ENCODE measurements around the gene RTN4RL2. TPM values are rescaled to one million over a fixed set of nuclear protein-coding genes. Genes with fewer than 3 reads are reported as not detected.

Gene RTN4RL2
- total RNA-seq, 2 experiments from 2014 or later: 0.35 to 0.50 TPM

DNA sequence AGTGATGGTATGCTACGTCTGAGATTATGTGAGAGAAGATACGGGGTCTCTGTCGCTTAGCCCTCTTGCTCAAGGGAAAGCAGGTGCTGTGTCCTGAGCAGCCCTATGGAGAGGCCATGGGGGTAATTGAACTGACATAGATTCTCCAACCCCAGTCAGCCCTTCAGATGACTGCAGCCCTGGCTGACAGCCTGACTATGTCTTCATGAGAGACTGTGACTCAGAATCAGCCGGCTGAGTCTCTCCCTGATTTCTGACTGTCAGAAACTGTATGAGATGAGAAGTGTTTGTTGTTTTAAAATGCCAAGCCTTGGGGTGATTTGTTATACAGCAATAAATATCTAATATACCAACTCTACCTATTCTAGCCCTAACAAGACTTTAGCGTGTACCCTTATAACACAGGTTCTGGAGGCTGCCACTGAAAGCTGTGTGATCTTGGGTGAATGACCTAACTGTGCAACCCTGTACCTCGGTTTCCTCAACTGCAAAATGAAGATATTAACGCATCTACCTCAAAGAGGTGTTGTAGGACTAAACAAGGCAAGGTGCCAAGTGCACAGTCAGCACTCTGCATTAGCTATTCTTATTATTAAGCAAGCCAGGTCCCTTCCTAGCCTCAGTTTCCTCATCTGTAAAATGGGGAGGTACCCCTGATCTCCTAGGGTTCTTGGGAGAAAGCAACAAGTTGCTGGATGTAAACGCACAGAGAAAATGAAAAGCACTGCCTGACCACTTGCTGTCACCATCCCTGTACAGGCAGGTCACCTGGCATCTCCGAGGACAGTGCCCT is 30.3 kb downstream of the RTN4RL2 start:
- H3K36me3 Mint-ChIP-seq (ENCODE audit: low read depth): peaks cover 16% of the 10 kb centered on the region
- no peaks in the 10 kb centered on the region for H3K9me3 Mint-ChIP-seq
- no peak overlapping the region for H3K4me3 Mint-ChIP-seq
- CTCF ChIA-PET: interaction anchor here (0.9 to 8.0 kb wide), 11 partner anchors 12 to 310 kb away, joined by 3 to 296 read pairs (median 6); partner anchors contain the start of genes SLC43A1 and TIMM10
- H3K27ac Mint-ChIP-seq: no peak overlapping the region
- peaks cover 12% of the 10 kb centered on the region for H3K4me1 Mint-ChIP-seq
- no peak for DNase-seq
- POLR2A ChIA-PET: interaction anchor here (1.2 to 1.7 kb wide), 2 partner anchors 30 to 37 kb away, joined by 3 read pairs; no protein-coding TSS in a partner anchor
- no peaks in the 10 kb centered on the region for H3K27me3 Mint-ChIP-seq

DNA sequence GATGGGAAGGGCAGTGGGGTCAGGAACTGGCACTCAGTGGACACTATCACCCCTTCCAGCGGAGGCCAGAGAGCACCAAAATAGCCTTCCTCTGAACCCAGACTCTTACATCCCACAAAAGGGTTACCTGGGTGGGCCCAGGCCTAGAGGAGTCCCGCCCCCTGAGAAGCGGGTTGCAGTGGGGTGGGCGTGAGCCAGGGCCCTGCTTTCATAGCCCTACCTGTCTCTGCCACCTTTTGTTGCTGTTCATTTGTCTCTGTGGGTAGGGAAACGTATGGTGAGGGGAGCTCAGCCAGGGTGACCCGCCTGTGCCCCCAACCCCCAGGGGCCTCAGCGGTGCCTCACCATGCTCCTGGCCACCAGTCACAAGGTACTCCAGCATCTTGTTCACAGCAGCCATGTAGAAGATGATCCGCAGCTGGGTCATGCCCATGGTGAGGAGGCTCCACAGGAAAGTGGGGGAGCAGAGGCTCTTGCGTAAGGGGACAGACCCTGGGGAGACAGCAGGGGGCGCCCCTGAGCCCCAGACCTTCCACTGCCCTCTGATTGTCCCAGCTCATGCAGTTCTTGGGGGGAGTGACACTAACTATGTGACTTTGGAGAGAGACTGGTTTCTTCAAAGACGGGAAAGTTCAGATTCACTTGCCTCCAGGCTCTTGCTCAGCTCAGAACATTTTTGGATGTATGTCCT is 31.2 kb downstream of the RTN4RL2 start:
- peak; percentile 69 for DNase-seq
- POLR2A ChIA-PET: interaction anchor here (1.2 to 4.7 kb wide), 3 partner anchors 24 to 36 kb away, joined by 3 to 30 read pairs (median 3); partner anchors contain the start of gene SLC43A1
- Mint-ChIP-seq H3K27ac (no peak overlapping the region), H3K36me3 (ENCODE audit: low read depth) (peaks cover 13% of the 10 kb centered on the region), H3K27me3 (no peaks in the 10 kb centered on the region), H3K4me3 (no peak overlapping the region), H3K4me1 (peaks cover 12% of the 10 kb centered on the region), H3K9me3 (no peaks in the 10 kb centered on the region)
- CTCF ChIA-PET: interaction anchor here (0.6 to 8.0 kb wide), 15 partner anchors 11 to 309 kb away, joined by 3 to 296 read pairs (median 6); partner anchors contain the start of genes SLC43A1 and TIMM10

DNA sequence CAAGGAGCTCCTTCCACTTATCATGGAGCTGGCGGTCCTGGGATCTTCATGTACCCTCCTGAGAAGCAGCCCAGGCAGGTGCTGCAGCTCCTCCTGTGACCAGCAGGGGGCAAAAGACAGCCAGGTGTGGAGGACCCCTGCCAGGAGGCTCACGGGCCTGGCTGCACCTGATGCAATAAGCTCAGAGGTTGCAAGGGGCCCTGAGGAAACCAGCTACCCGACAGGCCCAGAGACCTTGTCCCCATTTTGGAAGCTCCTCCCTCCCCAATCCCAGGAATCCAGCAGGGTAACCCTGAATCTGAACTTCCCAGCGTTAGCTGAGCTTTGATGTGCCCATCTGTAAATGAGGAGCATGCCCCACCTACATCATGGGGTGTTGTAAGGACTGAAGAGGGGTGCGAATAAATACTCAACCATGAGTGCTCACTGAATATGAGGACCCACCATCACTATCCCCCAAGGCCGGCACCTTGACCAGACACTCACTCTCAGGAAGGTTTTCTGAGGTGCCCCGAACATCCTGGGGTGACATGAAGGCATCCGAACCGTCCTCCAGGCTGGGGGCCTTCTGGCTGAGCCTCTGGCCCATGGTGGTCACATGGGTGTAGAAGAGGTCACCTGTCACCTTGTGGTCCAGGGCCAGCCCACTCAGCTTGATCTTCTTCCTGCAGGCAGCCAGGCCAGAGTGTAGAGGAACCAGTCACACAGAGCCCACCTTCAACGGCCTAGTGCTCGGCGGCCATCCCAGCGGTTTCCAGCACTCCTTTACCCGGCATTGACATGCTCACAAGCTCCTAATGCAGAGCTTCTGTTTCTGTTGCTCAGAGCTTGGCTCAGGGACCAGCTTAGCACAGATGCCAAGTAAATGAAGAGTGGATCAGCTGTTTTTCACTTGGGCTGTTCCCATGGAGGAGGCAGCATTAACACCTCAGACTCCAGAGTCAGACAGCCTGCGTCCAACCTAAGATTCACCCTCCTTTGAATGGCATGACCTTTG is 33.5 kb downstream of the RTN4RL2 start:
- ChIA-PET CTCF (interaction anchor here (0.7 to 8.0 kb wide), 52 partner anchors 8 to 325 kb away, joined by 3 to 296 read pairs (median 4); partner anchors contain the start of genes RTN4RL2, SLC43A1, TIMM10 and UBE2L6), POLR2A (interaction anchor here (0.9 to 4.7 kb wide), 4 partner anchors 8 to 37 kb away, joined by 3 to 30 read pairs (median 10); partner anchors contain the start of genes SLC43A1 and TIMM10)
- Mint-ChIP-seq H3K36me3 (ENCODE audit: low read depth) (peaks cover 24% of the 10 kb centered on the region), H3K27me3 (no peaks in the 10 kb centered on the region), H3K27ac (peak overlapping the region; percentile 73), H3K4me1 (peaks cover 12% of the 10 kb centered on the region), H3K4me3 (no peak overlapping the region), H3K9me3 (no peaks in the 10 kb centered on the region)
- DNase-seq: peak; percentile 76

DNA sequence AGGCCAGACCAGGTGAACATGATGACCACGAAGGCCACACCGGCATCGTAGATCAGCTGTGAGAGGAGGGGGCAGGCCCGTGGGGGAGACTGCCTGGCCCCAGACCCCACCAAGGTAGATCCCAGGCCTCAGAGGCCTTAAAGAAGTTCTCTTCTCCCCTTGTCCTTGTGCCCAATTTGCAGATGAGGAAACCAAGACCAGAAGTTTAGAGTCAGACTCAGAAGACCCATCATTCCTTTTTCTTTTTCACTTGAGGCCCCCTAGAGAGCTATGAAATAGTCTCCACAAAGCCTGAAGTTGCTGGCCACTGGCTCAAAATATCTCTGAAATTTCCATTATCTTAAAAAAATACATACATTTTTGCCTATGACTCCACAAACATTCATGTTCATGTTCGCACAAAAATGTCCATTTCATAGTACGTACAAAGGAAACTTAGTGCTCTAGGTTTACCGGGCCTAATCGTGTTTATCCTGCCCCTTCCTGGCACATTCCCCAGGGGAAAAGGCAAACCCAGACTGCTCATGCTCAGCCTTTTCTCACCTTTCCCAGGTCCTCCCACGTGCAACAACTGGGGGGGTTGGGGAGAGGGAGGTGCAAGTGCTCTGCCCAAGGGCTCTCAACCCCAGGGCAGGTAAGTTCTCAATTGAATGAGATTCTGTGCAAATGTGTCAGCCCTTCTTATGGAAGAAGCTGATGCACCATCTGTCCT is 35.9 kb downstream of the RTN4RL2 start:
- DNase-seq: no peak
- POLR2A ChIA-PET: interaction anchor here (1.2 to 4.7 kb wide), 2 partner anchors 19 to 30 kb away, joined by 3 to 30 read pairs; partner anchors contain the start of gene SLC43A1
- Mint-ChIP-seq H3K36me3 (ENCODE audit: low read depth) (peaks cover 30% of the 10 kb centered on the region), H3K27me3 (no peaks in the 10 kb centered on the region), H3K4me3 (no peak overlapping the region), H3K9me3 (no peaks in the 10 kb centered on the region), H3K4me1 (peaks cover 16% of the 10 kb centered on the region), H3K27ac (no peak overlapping the region)
- CTCF ChIA-PET: interaction anchor here (1.2 to 8.0 kb wide), 2 partner anchors 21 to 31 kb away, joined by 7 to 296 read pairs; partner anchors contain the start of gene TIMM10

DNA sequence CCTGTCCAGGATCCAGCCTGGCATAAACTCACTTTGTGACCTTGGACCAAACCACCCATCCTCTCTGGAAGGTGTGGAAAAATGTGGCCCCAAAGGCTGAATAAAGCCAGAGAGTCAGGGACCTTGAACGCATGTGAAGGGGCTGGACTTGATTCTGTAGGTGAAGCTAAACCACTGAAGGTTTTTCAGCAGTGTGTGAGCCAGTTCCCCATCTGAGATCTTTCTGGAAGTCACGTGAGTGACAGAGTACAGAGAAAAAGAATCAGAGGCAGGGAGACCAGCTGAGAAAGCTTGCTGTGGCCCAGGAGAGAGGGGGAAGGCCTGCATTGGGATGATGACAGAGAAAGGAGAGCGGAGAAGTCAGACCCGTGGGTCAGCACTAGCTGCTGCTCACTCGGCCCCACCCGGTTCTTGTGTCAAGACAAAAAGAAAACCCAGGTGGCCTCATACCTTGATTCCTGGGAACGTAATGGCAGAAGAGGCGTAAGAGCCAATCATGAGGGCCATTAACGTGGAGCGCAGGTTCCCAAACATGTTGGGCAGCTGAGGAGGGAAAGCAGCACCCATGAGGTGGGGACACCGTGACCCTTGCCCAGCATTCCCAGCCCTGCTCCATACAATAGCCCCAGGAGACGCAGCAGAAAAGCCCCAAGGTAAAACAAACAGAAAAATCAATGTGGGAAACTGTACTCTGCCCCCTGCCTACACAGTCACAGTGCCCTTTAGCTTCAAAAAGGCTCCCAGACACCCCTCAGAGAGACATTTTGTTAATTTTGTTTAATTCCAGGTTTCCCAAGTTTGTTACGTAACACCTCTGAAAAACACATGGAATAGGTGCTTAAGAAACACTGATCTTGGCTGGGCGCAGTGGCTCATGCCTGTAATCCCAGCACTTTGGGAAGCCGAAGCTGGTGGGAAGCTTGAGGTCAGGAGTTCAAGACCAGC is 37.2 kb downstream of the RTN4RL2 start:
- Mint-ChIP-seq H3K4me1 (peaks cover 16% of the 10 kb centered on the region), H3K27me3 (no peaks in the 10 kb centered on the region), H3K36me3 (ENCODE audit: low read depth) (peaks cover 30% of the 10 kb centered on the region), H3K4me3 (no peak overlapping the region), H3K9me3 (no peaks in the 10 kb centered on the region), H3K27ac (no peak overlapping the region)
- ChIA-PET CTCF (interaction anchor here (1.2 to 8.0 kb wide), 3 partner anchors 19 to 41 kb away, joined by 4 to 296 read pairs (median 7); partner anchors contain the start of gene TIMM10), POLR2A (interaction anchor here (0.7 to 1.2 kb wide), 2 partner anchors 17 to 29 kb away, joined by 3 read pairs; no protein-coding TSS in a partner anchor)
- no peak for DNase-seq

DNA sequence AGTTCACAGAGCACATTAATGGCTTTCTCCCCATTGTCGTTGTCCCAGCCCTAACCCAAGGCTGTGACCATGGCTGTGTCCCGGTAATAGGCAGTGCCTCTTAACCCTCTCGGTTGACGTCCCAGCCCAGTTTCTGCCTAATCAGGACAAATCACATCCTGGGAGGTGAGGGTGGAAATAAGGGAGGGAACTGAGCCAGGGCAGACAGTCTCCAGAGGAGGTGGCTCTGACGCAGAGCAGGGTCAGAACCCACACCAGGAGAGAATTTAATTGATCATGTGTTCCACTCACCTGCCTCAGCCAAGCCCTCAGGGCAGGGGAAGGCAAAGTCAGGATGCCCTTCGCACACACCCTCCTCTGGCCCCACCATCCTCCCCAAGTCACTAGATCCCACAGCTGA is 38.2 kb downstream of the RTN4RL2 start:
- no peaks in the 10 kb centered on the region for H3K9me3 Mint-ChIP-seq
- ChIA-PET POLR2A (no interaction called here), CTCF (interaction anchor here (1.3 kb wide), 1 partner anchor 42 kb away, joined by 4 read pairs; no protein-coding TSS in a partner anchor)
- H3K27me3 Mint-ChIP-seq: no peaks in the 10 kb centered on the region
- no peak for DNase-seq
- H3K27ac Mint-ChIP-seq: no peak overlapping the region
- H3K4me1 Mint-ChIP-seq: peaks cover 10% of the 10 kb centered on the region
- peaks cover 28% of the 10 kb centered on the region for H3K36me3 Mint-ChIP-seq (ENCODE audit: low read depth)
- no peak overlapping the region for H3K4me3 Mint-ChIP-seq

DNA sequence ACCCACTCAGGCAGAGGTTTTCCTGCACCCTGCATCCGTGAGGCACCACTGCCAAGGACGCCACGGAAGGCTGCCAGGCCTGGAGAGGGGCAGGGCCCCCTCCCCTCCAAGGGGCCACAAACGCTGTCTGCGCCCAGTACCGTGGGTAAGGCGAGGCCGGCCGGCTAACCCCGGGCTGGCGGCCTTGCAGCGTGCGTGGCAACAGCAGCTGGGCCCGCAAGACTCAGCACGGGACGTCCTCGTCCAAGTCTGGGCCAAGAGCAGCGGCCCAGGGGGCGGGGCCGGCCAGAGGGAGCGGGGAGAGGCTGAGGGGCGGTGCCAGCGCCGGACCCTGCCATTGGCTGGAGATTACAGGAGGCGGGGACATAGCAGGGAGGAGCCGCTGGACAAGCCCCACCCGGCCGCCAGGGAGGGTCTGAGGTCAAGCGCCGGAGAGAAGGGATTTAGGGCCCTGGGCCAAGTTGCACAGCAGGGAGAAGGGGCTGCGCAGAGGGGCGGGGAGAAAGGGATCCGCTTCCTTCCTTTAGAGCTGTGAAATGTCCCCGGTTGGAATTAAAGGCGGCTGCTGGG is 39.2 kb downstream of the RTN4RL2 start:
- no peak overlapping the region for H3K27ac Mint-ChIP-seq
- no peaks in the 10 kb centered on the region for H3K27me3 Mint-ChIP-seq
- POLR2A ChIA-PET: no interaction called here
- no peak for DNase-seq
- no peaks in the 10 kb centered on the region for H3K9me3 Mint-ChIP-seq
- H3K4me3 Mint-ChIP-seq: no peak overlapping the region
- peaks cover 24% of the 10 kb centered on the region for H3K36me3 Mint-ChIP-seq (ENCODE audit: low read depth)
- peaks cover 4% of the 10 kb centered on the region for H3K4me1 Mint-ChIP-seq
- CTCF ChIA-PET: no interaction called here

DNA sequence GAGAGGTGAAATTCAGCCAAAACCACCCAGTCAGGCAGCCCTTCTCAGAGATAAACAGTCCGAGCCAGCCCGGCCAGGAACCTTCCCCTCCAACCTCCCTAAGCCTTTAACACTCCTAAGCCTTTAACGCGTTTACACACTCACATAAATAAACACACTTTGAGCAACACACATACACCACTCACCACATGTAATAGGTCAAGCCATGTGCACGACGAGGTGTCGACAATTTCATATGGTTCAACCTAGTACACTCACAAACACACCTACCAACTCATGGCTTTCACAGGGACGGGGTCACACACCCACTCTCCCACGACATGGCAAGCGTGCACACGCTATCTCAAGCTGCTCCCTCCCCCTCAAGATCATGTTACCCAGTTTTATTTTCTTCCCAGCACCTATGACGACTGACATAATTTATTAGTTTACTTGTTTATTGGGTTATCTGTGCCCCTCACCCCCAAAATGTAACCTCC is 39.7 kb downstream of the RTN4RL2 start:
- Mint-ChIP-seq H3K27ac (no peak overlapping the region), H3K9me3 (no peaks in the 10 kb centered on the region), H3K27me3 (no peaks in the 10 kb centered on the region), H3K36me3 (ENCODE audit: low read depth) (peaks cover 28% of the 10 kb centered on the region), H3K4me3 (no peak overlapping the region), H3K4me1 (peaks cover 4% of the 10 kb centered on the region)
- CTCF ChIA-PET: no interaction called here
- POLR2A ChIA-PET: no interaction called here
- no peak for DNase-seq

DNA sequence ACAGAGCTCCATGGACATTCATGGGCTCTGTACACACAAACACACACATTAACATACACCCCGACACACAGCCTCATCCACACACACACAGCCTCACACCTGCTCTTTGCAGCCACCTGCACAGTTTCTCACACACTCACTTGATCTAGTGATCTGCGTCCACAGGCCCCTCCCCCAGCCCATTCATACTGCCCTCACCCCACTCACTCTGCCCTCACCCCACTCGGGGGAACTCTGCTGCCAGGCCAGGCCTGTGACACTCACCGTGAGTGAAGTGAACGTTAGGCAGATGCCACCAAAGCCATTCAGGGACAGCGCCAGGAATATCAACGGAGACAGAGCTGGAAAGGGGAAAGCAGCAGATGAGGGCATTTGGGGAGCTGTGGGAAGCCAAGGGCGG is 40.2 kb downstream of the RTN4RL2 start:
- POLR2A ChIA-PET: no interaction called here
- H3K4me1 Mint-ChIP-seq: peaks cover 4% of the 10 kb centered on the region
- DNase-seq: no peak
- peaks cover 28% of the 10 kb centered on the region for H3K36me3 Mint-ChIP-seq (ENCODE audit: low read depth)
- CTCF ChIA-PET: no interaction called here
- H3K27ac Mint-ChIP-seq: no peak overlapping the region
- no peaks in the 10 kb centered on the region for H3K9me3 Mint-ChIP-seq
- H3K27me3 Mint-ChIP-seq: no peaks in the 10 kb centered on the region
- no peak overlapping the region for H3K4me3 Mint-ChIP-seq

DNA sequence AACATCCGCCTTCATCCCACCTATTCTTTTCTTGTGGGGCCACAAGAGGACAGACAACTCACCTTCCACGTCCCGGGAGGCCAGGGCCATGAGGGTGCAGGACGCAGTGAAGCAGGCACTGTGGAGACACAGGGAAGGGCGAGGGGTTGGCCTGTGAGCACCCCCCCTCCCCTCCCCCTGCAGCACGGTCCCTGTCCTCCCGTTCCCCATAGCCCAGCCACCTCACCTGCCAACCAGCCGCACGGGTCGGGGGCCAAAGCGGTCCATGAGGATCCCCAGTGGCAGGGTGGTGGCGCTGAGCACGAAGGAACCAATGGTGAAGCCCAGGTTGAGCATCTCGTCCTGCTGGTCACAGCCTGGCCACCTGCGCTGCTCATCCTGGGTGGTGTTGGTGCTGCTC is 40.6 kb downstream of the RTN4RL2 start:
- H3K4me3 Mint-ChIP-seq: no peak overlapping the region
- no peaks in the 10 kb centered on the region for H3K27me3 Mint-ChIP-seq
- no peak overlapping the region for H3K27ac Mint-ChIP-seq
- H3K9me3 Mint-ChIP-seq: no peaks in the 10 kb centered on the region
- ChIA-PET POLR2A (no interaction called here), CTCF (interaction anchor here (2.1 kb wide), 2 partner anchors 7 to 43 kb away, joined by 8 to 24 read pairs; no protein-coding TSS in a partner anchor)
- peaks cover 4% of the 10 kb centered on the region for H3K4me1 Mint-ChIP-seq
- DNase-seq: no peak
- H3K36me3 Mint-ChIP-seq (ENCODE audit: low read depth): peaks cover 28% of the 10 kb centered on the region

Measured in activated CD4-positive, alpha-beta memory T cell treated with anti-CD3 and anti-CD28 coated beads, Interleukin-2, amount 10 ng/mL, durations not matched to agents 7 days and 5 days (primary cell).